Measurements from ENCODE around the gene VILL.

The VILL gene

DNA sequence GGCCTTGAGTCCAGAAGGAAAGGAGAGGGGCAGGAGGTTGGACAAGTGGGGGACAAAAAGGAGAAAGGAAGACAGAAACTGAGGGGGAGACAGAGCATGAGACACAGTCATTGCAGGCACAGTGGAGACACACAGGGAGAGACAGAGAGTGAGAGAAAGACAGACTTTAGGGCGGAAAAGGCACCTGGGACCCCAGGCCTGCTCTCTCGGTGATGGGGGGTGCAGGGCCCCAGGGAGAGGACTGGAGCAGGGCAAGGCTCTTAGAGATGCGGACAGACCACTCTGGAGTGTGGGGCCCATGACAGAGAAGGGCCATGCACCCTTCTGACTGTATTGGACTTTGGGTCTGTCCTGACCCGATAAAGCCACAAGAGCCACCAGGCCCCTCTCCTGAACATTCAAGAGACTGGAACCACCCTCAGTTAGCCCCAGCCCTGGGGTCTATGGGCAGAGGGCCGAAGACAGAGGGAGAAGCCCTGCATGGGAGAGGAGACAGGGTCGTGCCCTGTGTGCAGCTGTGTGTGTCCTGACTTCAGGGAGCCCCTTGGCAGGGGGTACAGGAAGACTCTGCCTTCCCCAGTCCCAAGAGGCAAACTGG lies 26.4 kb downstream of the VILL start:
- DNase-seq (ENCODE audit: low read depth in 1 of 2, low spot score in 1 of 2), result no peak

GRCh38 chr3:38017445-38018295 lies 27.1 kb downstream of the VILL start:
- no peak for DNase-seq (ENCODE audit: low read depth in 1 of 2, low spot score in 1 of 2)

- DNase-seq (ENCODE audit: low read depth in 1 of 2, low spot score in 1 of 2), result no peak
Observed at GRCh38 chr3:38018296-38019266, 28.0 kb downstream of the VILL start.

DNA sequence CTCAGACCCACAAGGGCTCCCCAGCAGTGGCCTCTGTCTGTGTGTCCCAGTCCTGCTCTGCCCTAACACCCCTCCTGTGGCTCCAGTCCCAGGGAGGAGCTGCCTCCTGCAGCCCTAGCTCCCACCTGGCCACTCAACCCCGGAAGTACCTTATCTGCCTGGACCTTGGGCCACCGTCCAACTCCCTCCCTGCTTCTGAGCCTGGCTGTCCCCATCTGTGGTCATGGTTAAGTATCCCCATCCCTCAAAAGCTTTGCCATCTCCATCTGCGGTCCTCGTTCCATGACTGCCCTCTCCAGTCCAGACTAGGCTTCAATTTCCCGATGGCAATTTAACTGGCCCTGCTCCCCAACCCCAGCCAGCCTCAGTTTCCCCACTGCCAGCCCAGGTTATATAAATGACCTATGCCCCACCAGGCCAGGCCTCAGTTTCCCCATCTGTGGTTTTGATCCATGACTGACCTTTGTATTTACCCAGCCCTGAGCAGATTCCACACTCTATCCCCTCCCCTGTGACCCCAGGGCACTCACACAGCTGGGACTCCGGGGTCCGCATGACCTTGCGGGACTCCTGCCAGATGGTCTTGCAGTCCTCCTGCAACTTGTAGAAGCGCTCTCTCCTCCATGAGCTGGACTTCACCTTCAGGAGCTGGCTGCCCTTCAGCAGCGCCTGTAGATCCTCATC lies 29.2 kb downstream of the VILL start:
- no peak for DNase-seq (ENCODE audit: low read depth in 1 of 2, low spot score in 1 of 2)

- DNase-seq (ENCODE audit: low read depth in 1 of 2, low spot score in 1 of 2), result no peak
Observed at GRCh38 chr3:38020342-38020726, 29.7 kb downstream of the VILL start.

- DNase-seq (ENCODE audit: low read depth in 1 of 2, low spot score in 1 of 2), result no peak
Observed at GRCh38 chr3:38021196-38021595, 30.6 kb downstream of the VILL start.

DNA sequence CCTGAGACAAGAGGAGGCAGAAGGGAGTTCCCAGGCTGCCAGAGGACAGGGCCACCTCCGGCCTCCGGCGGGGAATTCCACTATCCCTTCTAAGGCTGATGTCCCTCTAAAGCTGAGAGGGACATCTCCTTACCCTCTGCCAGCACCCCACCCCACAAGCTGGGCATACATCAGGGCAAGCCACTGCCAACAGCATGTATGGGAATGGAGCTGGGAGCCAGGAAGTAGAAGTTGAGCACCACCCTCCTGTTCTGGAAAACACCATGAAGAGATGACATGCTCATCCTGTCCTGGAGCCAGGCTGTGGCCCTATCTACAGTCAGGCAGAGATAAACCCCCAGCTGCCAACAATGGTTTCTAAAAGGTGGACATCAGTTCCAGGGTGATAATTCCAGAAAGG lies 31.7 kb downstream of the VILL start:
- no peak for DNase-seq (ENCODE audit: low read depth in 1 of 2, low spot score in 1 of 2)

DNA sequence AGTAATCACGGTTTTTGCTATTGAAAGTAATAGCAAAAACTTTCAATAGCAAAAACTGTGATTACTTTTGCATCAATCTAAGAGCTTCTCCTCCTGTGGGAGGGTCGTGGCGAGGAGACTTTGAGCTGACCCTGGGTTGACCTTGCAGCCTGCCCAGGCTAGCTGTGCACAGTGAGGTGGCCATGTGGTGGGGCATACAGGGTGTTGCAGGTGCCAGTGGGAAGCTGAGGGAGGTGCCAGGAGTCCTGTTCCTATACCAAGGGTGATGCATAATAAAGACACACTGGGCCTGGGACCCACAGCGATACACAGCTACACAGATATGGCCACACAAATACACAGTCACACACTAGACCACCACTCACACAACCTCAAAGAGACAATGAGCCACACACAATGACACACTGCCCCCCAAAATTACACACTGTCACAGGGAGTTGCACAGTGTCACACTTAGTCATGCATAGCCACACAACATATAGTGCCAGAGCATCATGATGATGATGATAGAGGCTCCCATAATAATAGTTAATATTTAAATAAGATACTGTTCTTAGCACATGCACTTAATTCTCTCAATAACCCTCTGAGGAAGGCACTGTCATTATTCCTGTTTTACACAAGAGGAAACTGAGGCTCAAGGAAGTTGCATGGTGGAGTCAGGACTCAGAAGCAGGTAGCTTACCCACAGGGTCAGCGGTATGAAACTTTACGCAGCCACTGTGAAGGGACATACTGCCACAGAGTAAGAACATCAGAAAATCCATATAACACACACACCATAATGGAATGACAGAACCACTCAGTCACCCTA lies 32.5 kb downstream of the VILL start:
- no peak for DNase-seq (ENCODE audit: low read depth in 1 of 2, low spot score in 1 of 2)

DNA sequence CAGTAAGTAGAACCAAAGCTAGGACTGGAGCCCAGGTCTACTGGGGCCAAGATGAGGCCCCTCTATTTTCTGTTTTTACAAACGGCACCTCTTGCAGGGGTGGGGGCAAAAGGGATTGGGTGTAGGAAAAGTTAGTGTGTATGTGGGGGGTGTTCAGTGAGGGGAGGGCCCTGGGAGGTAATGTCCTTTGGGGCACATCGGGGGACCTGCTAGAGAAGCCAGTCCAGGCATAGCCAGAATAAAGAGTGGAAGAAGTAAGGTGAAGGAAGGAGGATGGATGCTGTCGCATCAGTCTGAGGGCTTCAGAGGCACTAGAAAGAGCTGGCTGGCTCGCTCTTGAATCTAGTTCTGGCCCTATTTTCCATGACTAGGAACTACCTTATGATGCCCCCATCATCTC lies 36.3 kb downstream of the VILL start:
- no peak for DNase-seq (ENCODE audit: low read depth in 1 of 2, low spot score in 1 of 2)

DNA sequence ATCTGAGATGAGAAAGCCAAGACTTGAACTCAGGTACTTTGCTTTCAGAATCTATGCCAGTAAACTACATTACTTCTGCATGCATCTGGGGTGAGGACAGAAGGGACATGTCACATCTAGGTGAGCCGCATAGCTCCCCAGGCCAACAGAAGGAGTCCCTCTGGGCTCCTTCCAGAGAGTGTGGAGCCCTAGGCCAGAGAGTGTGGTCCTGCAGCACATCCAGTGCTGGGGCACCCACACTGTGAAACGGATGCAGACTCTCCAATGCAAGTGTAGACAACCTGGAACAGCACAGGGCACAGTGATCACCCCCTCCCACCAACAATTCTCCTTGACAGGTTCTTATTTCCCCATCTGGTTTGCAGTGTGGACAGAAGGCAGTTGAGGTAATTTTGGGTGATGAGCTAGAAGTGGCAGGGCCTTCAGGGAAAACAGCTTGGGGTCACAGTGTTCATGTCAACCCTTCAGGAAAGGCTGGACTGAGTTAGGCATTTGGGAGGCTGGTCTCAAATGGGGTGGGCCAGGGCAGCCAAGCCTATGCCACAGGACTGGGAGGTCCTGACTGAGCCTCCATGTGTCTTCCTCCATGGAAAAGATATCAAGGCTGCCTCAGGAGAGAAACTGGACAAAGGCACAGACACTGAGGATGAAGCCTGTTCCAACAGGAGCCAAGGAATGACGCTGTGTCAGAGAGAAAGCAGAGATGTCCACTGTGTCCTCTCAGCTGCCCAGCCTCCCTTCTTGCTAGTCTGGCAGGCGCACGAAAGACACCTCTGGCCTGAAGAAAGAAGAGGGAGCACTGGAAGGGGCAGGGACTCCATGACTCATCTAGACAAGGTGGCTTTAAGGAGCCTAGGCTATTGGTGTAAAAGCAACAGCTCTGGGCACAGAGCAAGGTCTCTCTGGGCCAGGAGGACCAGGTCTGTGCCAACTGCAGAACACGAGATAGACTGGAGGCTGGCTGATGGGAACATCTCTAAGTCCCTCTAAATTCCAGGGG lies 37.2 kb downstream of the VILL start:
- DNase-seq (ENCODE audit: low read depth in 1 of 2, low spot score in 1 of 2), result no peak

GRCh38 chr3:38028621-38029361 lies 38.2 kb downstream of the VILL start:
- no peak for DNase-seq (ENCODE audit: low read depth in 1 of 2, low spot score in 1 of 2)

GRCh38 chr3:38029400-38030125 lies 39.0 kb downstream of the VILL start, which contains the start of gene PLCD1:
TSS of gene PLCD1 (minus strand) at chr3:38029642. CDS start at chr3:38029539, 103 bp downstream.
- DNase-seq (ENCODE audit: low read depth in 1 of 2, low spot score in 1 of 2), result no peak

DNA sequence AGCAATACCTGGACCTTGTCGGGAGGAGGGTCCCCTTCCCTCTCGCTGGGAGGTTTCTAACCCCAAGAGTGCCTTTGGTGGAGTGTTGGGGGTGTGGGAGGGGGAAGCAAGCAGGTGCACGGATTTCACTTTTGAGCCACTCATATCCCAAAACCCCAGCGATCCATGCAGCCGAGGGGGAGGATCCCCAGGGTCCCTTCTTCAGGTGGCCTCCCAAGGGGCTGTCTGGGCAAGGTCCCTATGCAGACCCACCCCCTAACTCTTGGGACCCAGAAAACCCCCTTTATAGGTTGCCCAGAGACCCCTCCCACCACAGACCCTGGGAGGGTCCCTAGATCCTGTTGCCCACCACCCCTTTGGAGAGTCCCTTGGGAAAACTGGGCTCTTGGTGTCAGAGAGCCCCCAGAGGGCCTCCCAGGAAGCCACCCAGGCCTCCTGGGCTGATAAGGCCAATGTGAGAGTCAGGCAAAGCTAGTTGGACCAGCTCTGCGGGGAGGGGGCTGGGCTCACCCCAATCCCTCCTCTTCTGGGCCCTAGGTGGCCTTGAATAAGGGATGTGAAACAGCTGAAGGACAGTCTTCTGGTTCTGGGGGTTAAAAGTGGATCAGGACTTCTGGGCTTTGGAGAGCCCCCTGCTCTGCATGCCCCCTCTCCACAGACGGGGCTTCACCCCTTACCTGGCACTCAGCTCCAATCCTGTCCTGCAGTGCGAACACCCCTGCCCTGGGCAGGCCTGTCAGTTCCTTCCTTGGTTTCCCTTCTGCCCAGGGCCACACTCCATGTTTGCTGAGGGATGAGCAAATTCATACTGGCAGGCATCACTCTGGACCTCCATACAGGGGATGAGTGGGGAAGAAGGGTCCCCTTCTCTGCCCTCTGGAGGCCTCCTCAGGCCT lies 39.8 kb downstream of the VILL start:
- DNase-seq (ENCODE audit: low read depth in 1 of 2, low spot score in 1 of 2), result no peak

DNA sequence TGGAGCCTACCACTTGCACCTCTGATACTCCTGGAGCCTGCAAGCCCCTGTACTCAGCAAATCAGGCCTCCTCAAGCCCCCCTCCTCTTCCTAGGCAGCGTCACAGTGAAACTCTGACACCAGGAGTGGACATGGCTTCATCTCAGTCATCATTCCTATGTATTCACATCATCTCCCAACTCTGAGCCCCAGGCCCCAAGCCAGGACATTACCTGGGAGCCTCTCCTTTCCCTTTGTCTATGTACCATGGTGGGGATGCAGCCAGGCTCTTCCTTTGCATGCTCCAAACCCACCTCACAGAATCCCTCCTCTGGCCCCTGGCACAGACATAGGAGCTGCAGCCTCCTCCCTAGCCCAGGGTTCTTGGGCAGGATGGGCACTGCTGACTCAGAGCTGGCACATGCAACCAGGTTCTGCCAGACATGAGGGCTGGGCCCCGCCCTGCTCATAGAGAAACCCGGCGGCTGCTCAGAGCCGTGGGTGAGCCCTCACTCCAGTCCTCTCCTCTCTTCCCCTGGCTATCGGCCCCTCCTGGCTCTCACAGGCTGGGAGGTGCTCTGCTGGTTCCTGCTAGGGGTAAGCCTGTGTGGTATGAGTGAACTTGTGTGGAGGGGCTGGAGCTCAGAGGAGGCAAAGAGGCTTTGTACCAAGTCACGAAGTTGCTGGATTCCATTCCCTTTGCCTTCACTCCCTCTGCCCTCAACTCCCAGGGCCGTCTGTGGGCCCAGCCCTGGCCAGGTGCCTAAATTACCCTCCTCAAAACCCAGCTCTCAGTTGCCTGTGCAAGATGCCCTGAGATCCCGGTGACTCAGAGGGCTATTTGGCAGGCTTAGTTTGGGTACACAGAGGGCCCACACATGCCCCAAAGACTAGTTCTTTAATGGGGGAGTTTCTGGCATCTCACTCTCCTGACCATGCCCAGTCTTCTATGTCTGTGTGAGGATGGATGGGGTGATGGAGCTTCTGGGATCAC lies 40.7 kb downstream of the VILL start:
- DNase-seq (ENCODE audit: low read depth in 1 of 2, low spot score in 1 of 2), result peak in 1 of 2 donors; percentile 20

DNA sequence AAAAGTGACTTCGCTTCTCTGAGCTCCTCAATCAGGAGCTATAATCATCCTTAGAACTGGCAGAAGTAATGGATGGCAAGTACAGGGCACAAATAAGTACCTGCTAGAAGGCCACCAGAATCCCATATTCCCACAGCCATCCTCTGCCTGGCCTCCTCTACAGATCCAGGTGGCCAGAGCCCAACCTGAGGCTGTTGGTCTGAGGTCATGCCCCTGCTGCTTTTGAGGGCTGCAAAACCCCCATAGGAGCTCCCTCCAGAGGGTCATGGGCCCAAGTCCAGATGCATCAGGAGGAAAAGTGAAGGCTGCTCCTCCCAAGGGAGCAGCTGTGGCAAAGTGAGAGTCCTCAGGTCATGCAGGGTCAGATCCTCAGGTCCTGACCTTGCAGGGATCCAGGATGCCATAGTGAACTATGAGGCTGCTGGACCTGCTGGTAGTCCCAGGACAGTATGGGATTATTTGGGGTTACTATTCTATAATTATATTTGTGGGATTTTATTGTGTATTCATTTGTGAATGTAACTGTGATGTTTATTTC lies 41.8 kb downstream of the VILL start:
- no peak for DNase-seq (ENCODE audit: low read depth in 1 of 2, low spot score in 1 of 2)

Data from activated CD4-positive, alpha-beta T cell treated with anti-CD3 and anti-CD28 coated beads, Interleukin-2, amount 50 U/mL, for 24 hours (primary cell).